Measurements from ENCODE around the gene NINJ2. TPM values are rescaled to one million over a fixed set of nuclear protein-coding genes. Genes with fewer than 3 reads are reported as not detected.
"Not testable (repeated sequence)": the region's sequence is repeated elsewhere in the genome, so short reads cannot be mapped to it uniquely, and the experiment has no call there.

NINJ2 gene
- total RNA-seq, 1 donor from 2014 or later, result 0.76 TPM

DNA sequence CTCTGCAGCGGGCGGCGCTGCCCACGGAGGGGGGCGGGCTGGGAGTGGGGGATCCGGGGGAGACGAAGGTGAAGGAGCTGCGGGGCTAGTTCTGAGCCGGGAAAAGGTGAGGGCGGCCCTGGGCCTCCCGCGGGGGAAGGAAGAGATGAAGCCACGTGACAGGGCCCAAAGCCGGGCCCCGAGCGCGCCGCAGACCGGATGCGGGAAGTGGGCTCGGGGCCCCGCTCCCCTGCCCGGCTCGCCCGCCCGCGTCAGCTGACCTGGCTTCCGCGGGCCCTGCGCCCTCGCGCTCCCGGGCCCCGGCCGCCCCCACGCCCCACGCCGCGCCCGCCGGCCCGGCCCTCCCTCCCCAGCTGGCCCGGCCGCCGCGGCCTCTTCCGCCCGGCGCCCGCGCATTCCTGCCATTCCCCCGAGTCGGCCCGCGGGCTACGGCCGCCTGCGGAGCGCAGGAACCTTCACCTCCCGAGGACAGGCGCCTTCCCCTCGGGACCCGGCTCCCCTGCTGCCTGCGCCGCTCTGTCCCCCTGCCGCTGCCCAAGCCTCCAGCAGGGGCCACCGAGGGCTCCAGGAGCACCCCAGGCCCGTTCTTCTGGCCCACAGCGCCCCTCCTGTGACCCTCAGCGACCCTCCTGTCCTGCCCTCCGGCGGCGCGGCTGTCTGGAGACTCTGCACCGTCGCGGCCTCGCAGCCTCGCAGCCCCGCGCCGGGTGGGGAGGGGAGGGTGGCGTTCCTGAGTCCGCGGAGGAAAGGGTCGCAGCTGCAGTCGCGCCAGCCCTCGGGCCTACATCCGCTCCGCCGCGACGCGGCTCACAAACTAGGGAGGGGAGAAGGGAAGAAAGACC lies 20.4 kb downstream of the NINJ2 start:
- Mint-ChIP-seq H3K27me3 (ENCODE audit: unreplicated experiment) (peaks cover 8% of the 10 kb centered on the region), H3K36me3 (ENCODE audit: unreplicated experiment) (no peaks in the 10 kb centered on the region), H3K9me3 (ENCODE audit: unreplicated experiment) (peaks cover 1% of the 10 kb centered on the region), H3K4me3 (ENCODE audit: unreplicated experiment) (peak overlapping the region; percentile 74), H3K4me1 (ENCODE audit: low read depth, unreplicated experiment) (peaks cover 2% of the 10 kb centered on the region), H3K27ac (ENCODE audit: unreplicated experiment) (peak overlapping the region; percentile 87)
- DNase-seq, result peak; percentile 67
- peak; percentile 25 for TF ChIP-seq CTCF (IDR thresholded peaks at IDR 0.05; ENCODE audit: partially characterized antibody, unreplicated experiment)

DNA sequence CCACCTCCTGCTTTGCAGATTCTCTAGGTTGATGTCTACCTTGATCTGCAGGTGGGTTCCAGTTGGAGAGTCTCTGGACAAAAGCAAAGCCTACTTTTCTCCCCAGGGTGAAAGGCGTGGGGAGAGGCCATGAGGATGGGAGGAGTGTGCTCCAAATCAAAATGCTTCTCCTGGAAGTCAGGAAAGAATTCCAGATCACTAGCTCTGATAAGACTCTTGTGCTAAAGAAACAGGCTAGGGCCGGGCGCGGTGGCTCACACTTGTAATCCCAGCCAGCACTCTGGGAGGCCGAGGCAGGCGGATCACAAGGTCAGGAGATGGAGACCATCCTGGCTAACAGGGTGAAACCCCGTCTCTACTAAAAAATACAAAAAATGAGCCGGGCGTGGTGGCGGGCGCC lies 21.9 kb downstream of the NINJ2 start:
- H3K36me3 Mint-ChIP-seq (ENCODE audit: unreplicated experiment); H3K27ac Mint-ChIP-seq (ENCODE audit: unreplicated experiment); H3K9me3 Mint-ChIP-seq (ENCODE audit: unreplicated experiment); DNase-seq; H3K4me1 Mint-ChIP-seq (ENCODE audit: low read depth, unreplicated experiment); H3K4me3 Mint-ChIP-seq (ENCODE audit: unreplicated experiment); H3K27me3 Mint-ChIP-seq (ENCODE audit: unreplicated experiment): not testable (repeated sequence)

GRCh38 chr12:640773-641172 lies 22.5 kb downstream of the NINJ2 start:
- H3K27me3 Mint-ChIP-seq (ENCODE audit: unreplicated experiment), result peaks cover 8% of the 10 kb centered on the region
- TF ChIP-seq CTCF (IDR thresholded peaks at IDR 0.05; ENCODE audit: partially characterized antibody, unreplicated experiment), result no peak
- no peak overlapping the region for H3K27ac Mint-ChIP-seq (ENCODE audit: unreplicated experiment)
- no peak for DNase-seq
- H3K9me3 Mint-ChIP-seq (ENCODE audit: unreplicated experiment), result peaks cover 5% of the 10 kb centered on the region
- H3K4me1 Mint-ChIP-seq (ENCODE audit: low read depth, unreplicated experiment), result peaks cover 2% of the 10 kb centered on the region
- no peaks in the 10 kb centered on the region for H3K36me3 Mint-ChIP-seq (ENCODE audit: unreplicated experiment)
- H3K4me3 Mint-ChIP-seq (ENCODE audit: unreplicated experiment), result no peak overlapping the region

DNA sequence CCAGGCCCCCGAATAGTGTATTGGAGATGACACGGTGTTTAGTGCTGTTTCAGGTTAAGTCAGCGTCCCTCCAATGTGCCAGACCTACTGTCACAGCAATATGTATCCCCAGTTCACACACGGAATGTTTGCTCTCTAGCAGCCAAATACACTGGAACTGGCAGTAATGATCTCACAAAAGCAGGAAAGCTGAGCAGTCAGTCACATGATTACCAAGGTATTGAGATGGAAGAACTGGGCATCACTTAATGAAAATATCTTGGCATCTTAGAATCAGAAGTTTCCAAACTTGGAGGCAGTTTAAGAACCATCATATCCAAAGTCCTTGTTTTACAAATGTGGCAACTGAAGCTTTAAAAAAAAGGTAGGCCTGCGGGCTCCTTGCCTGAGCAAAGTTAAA lies 23.3 kb downstream of the NINJ2 start:
- Mint-ChIP-seq H3K36me3 (ENCODE audit: unreplicated experiment) (no peaks in the 10 kb centered on the region), H3K4me3 (ENCODE audit: unreplicated experiment) (no peak overlapping the region), H3K9me3 (ENCODE audit: unreplicated experiment) (peaks cover 3% of the 10 kb centered on the region), H3K27me3 (ENCODE audit: unreplicated experiment) (peaks cover 8% of the 10 kb centered on the region), H3K4me1 (ENCODE audit: low read depth, unreplicated experiment) (peaks cover 2% of the 10 kb centered on the region), H3K27ac (ENCODE audit: unreplicated experiment) (no peak overlapping the region)
- DNase-seq, result no peak
- TF ChIP-seq CTCF (IDR thresholded peaks at IDR 0.05; ENCODE audit: partially characterized antibody, unreplicated experiment), result no peak

DNA sequence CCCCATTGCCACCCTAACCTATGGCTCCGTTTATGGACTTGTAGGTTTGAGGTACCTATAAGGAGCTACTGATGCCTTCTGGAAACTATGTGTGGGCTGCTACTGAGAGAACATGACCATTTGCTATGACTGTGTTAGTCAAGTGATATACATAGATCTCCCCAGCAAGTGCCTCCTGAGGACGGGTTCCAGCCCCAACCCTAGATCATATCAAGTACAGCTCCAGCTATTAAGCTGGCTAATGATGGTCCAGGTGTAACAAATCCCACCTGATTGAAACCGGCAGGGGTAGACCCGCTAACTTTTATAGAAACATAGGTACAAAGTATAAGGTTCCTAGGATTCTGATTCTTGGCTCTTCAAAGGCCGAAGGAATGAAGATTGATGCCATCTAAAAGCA lies 23.7 kb downstream of the NINJ2 start:
- peaks cover 2% of the 10 kb centered on the region for H3K4me1 Mint-ChIP-seq (ENCODE audit: low read depth, unreplicated experiment)
- no peak overlapping the region for H3K4me3 Mint-ChIP-seq (ENCODE audit: unreplicated experiment)
- H3K36me3 Mint-ChIP-seq (ENCODE audit: unreplicated experiment), result no peaks in the 10 kb centered on the region
- no peak for DNase-seq
- H3K27ac Mint-ChIP-seq (ENCODE audit: unreplicated experiment), result no peak overlapping the region
- peaks cover 3% of the 10 kb centered on the region for H3K9me3 Mint-ChIP-seq (ENCODE audit: unreplicated experiment)
- H3K27me3 Mint-ChIP-seq (ENCODE audit: unreplicated experiment), result peaks cover 8% of the 10 kb centered on the region
- no peak for TF ChIP-seq CTCF (IDR thresholded peaks at IDR 0.05; ENCODE audit: partially characterized antibody, unreplicated experiment)
